ENCODE data around the gene KHDC4. TPM values are rescaled to one million over a fixed set of nuclear protein-coding genes. Genes with fewer than 3 reads are reported as not detected.

The KHDC4 gene
- total and polyA plus RNA-seq, 9 of the 15 experiments (the other 6 are each of a cell fraction or from before 2014, with no cell fraction given), result 12.1 to 185 (median 65.6) TPM

- TF ChIP-seq HBP1 (CRISPR knock-in tag; IDR thresholded peaks at IDR 0.05) (no peak; the same call in 1 of the 2 replicates), U2AF2 (optimal IDR thresholded peaks at IDR 0.05; ENCODE audit: low read depth, low read length) (no peak), CEBPZ (IDR thresholded peaks at IDR 0.05; ENCODE audit: borderline replicate concordance, low read depth, low read length) (no peak), CXXC5 (CRISPR knock-in tag; IDR thresholded peaks at IDR 0.05) (no peak; the same call in 1 of the 2 replicates), ZNF75A (CRISPR knock-in tag; IDR thresholded peaks at IDR 0.05) (no peak), ZFP91 (CRISPR knock-in tag; IDR thresholded peaks at IDR 0.05) (peak; percentile 93), ZNF23 (CRISPR knock-in tag; IDR thresholded peaks at IDR 0.05) (no peak), GTF3C2 (IDR thresholded peaks at IDR 0.05; ENCODE audit: borderline replicate concordance, extremely low read depth, insufficient read length) (no peak), SRSF9 (IDR thresholded peaks at IDR 0.05; ENCODE audit: borderline replicate concordance, low read depth, low read length) (no peak), STAG1 (CRISPR knock-in tag; IDR thresholded peaks at IDR 0.05; ENCODE audit: borderline replicate concordance) (no peak), CBX8 (IDR thresholded peaks at IDR 0.05; ENCODE audit: borderline replicate concordance, extremely low read depth, low read depth, low read length, poor library complexity, severe bottlenecking) (no peak), TCF7 (IDR thresholded peaks at IDR 0.05; ENCODE audit: borderline replicate concordance) (no peak), ESRRA (IDR thresholded peaks at IDR 0.05; ENCODE audit: borderline replicate concordance, low read depth) (peak; percentile 42; the same call in 1 of the 2 replicates), ARHGAP35 (IDR thresholded peaks at IDR 0.05; ENCODE audit: partially characterized antibody) (no peak)
- TF ChIP-seq, protein P1, sequence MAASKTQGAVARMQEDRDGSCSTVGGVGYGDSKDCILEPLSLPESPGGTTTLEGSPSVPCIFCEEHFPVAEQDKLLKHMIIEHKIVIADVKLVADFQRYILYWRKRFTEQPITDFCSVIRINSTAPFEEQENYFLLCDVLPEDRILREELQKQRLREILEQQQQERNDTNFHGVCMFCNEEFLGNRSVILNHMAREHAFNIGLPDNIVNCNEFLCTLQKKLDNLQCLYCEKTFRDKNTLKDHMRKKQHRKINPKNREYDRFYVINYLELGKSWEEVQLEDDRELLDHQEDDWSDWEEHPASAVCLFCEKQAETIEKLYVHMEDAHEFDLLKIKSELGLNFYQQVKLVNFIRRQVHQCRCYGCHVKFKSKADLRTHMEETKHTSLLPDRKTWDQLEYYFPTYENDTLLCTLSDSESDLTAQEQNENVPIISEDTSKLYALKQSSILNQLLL (CRISPR knock-in tag; IDR thresholded peaks at IDR 0.05; ENCODE audit: borderline replicate concordance), result no peak
Observed at GRCh38 chr1:155983191-155984024, 49.2 kb upstream of the KHDC4 start (continued).

All from K562 (cell line).